OCI-LY1 (cell line): Measurements from ENCODE around the gene CHMP3.

ENCODE experiments used
- H2AFZ ChIP-seq: fragments of 200-600 bp; sonication (generic), shearing (Covaris generic); 2 replicates; pipeline ENCODE4 v1.6.0; 2014; ENCODE audit warnings: antibody characterized with exemption, mild to moderate bottlenecking, low read length
- H3F3A ChIP-seq: fragments of 200-600 bp; sonication (generic), shearing (Covaris generic); 2 replicates; pipeline ENCODE4 v1.6.0; 2014; ENCODE audit warnings: mild to moderate bottlenecking, antibody characterized with exemption, low read length, moderate library complexity; ENCODE audit not compliant: insufficient read depth
- H3K27ac ChIP-seq: fragments of 200-600 bp; sonication (generic); 2 replicates; pipeline ENCODE4 v1.5.1; 2014; ENCODE audit warnings: low read length, mixed run types, mild to moderate bottlenecking, low read depth; ENCODE audit not compliant: poor library complexity, severe bottlenecking
- H3K27me3 ChIP-seq: fragments of 200-600 bp; sonication (generic); 2 replicates; pipeline ENCODE4 v1.6.0; 2014; ENCODE audit warnings: antibody characterized with exemption, mild to moderate bottlenecking, low read length, moderate library complexity; ENCODE audit not compliant: insufficient read depth
- H3K36me3 ChIP-seq: fragments of 200-600 bp; sonication (generic); 2 replicates; pipeline ENCODE4 v1.6.1; 2014; ENCODE audit warnings: mild to moderate bottlenecking, antibody characterized with exemption, low read length, moderate library complexity, mixed read lengths; ENCODE audit not compliant: insufficient read depth
- H3K4me1 ChIP-seq: fragments of 200-600 bp; sonication (generic); 2 replicates; pipeline ENCODE4 v1.5.1; 2014; ENCODE audit warnings: mild to moderate bottlenecking, low read length, moderate library complexity; ENCODE audit not compliant: insufficient read depth, severe bottlenecking
- H3K4me2 ChIP-seq: fragments of 200-600 bp; sonication (generic), shearing (Covaris generic); 2 replicates; pipeline ENCODE4 v1.6.1; 2014; ENCODE audit warnings: low read length
- H3K4me3 ChIP-seq: fragments of 200-600 bp; sonication (generic); 2 replicates; pipeline ENCODE4 v1.5.1; 2014; ENCODE audit warnings: low read length, low read depth, mild to moderate bottlenecking, mixed read lengths; ENCODE audit not compliant: poor library complexity, severe bottlenecking
- H3K79me2 ChIP-seq: fragments of 200-600 bp; shearing (Covaris generic); 2 replicates; pipeline ENCODE4 v1.6.1; 2016; ENCODE audit warnings: mixed run types, low read length, mixed read lengths; ENCODE audit not compliant: insufficient read depth
- H3K9ac ChIP-seq: fragments of 200-600 bp; sonication (generic), shearing (Covaris generic); 2 replicates; pipeline ENCODE4 v1.6.1; 2014; ENCODE audit warnings: mild to moderate bottlenecking, low read length, mixed read lengths
- H3K9me2 ChIP-seq: fragments of 200-600 bp; sonication (generic), shearing (Covaris generic); 2 replicates; pipeline ENCODE4 v1.6.1; 2014; ENCODE audit warnings: low read depth, mild to moderate bottlenecking, low read length, mixed read lengths
- H3K9me3 ChIP-seq: fragments of 200-600 bp; shearing (Covaris generic); 2 replicates; pipeline ENCODE4 v1.6.1; 2014; ENCODE audit warnings: low read length, mixed read lengths
- H4K20me1 ChIP-seq: fragments of 200-600 bp; sonication (generic), shearing (Covaris generic); 2 replicates; pipeline ENCODE4 v1.6.0; 2016; ENCODE audit warnings: mild to moderate bottlenecking, low read length; ENCODE audit not compliant: insufficient read depth
- EZH2 ChIP-seq: fragments of 200-600 bp; sonication (generic), shearing (Covaris generic); IDR thresholded peaks from 2 replicates; pipeline ENCODE4 v1.8.0; 2017; ENCODE audit warnings: borderline replicate concordance, mixed run types, mild to moderate bottlenecking, antibody characterized with exemption, low read length, moderate library complexity, mixed read lengths
- TF ChIP-seq, protein P1 (sequence below): fragments of 200-600 bp; sonication (generic), shearing (Covaris generic); IDR thresholded peaks from 2 replicates; pipeline ENCODE4 v1.5.1; 2017; ENCODE audit warnings: mild to moderate bottlenecking, antibody characterized with exemption, low read length, moderate library complexity, mixed read lengths

CHMP3 gene

DNA sequence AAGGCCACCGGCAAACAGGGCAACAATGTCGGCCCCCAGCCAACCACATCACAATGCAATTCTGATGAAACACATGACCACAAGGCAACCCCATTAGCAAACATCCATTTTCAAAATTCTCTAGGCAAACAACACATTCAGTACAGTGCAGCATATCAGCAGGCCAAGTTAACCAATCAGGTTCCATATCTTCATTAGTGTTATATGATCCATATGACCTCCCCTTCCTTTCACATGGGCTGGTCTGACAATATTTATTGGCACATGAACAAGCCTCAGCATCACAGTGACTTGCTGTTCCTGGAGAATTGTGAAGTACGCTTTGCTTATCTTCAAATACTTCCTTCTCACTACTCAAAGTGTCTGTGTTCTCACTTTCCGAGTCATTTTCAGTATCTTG is 40.7 kb upstream of the CHMP3 start:
- H3K79me2 ChIP-seq, result no peaks in the 10 kb centered on the region
- H3K4me2 ChIP-seq, result no peak overlapping the region
- no peak for TF ChIP-seq EZH2
- TF ChIP-seq, protein P1, sequence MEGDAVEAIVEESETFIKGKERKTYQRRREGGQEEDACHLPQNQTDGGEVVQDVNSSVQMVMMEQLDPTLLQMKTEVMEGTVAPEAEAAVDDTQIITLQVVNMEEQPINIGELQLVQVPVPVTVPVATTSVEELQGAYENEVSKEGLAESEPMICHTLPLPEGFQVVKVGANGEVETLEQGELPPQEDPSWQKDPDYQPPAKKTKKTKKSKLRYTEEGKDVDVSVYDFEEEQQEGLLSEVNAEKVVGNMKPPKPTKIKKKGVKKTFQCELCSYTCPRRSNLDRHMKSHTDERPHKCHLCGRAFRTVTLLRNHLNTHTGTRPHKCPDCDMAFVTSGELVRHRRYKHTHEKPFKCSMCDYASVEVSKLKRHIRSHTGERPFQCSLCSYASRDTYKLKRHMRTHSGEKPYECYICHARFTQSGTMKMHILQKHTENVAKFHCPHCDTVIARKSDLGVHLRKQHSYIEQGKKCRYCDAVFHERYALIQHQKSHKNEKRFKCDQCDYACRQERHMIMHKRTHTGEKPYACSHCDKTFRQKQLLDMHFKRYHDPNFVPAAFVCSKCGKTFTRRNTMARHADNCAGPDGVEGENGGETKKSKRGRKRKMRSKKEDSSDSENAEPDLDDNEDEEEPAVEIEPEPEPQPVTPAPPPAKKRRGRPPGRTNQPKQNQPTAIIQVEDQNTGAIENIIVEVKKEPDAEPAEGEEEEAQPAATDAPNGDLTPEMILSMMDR, result no peak
- no peak overlapping the region for H3K9ac ChIP-seq
- no peak overlapping the region for H3K27ac ChIP-seq
- H3K27me3 ChIP-seq, result no peaks in the 10 kb centered on the region
- no peaks in the 10 kb centered on the region for H4K20me1 ChIP-seq
- H3K9me2 ChIP-seq, result no peaks in the 10 kb centered on the region
- H3K9me3 ChIP-seq, result no peaks in the 10 kb centered on the region
- H3K4me3 ChIP-seq, result no peak overlapping the region
- no peaks in the 10 kb centered on the region for H3K4me1 ChIP-seq
- H2AFZ ChIP-seq, result no peak overlapping the region
- H3K36me3 ChIP-seq, result peaks cover 19% of the 10 kb centered on the region; the same call in 1 of the 2 replicates
- no peaks in the 10 kb centered on the region for H3F3A ChIP-seq

DNA sequence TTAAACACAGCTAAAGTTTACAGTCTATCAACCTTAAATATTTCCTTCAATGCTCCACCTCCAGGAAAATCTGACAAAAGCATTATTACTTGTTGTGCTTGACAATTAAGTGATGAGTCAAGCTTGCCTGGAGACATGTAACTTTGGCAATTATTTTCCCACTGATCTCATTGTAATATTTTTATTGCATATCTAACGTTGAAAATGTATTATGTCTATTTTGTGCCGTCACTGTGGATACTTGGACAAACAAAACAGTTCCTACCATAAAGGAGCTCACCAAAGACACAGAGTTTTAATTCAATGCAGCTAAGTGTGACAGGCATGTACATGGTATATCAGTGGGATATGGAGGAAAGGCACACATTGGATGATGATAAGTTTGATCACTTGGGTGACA is 35.7 kb upstream of the CHMP3 start:
- H3K9me3 ChIP-seq, result no peaks in the 10 kb centered on the region
- H3K36me3 ChIP-seq, result peaks cover 2% of the 10 kb centered on the region; the same call in 1 of the 2 replicates
- no peak overlapping the region for H2AFZ ChIP-seq
- no peaks in the 10 kb centered on the region for H3F3A ChIP-seq
- H3K27ac ChIP-seq, result no peak overlapping the region
- no peaks in the 10 kb centered on the region for H4K20me1 ChIP-seq
- TF ChIP-seq, protein P1, result no peak
- TF ChIP-seq EZH2, result no peak
- H3K4me1 ChIP-seq, result no peaks in the 10 kb centered on the region
- no peaks in the 10 kb centered on the region for H3K27me3 ChIP-seq
- no peak overlapping the region for H3K9ac ChIP-seq
- no peaks in the 10 kb centered on the region for H3K79me2 ChIP-seq
- H3K4me3 ChIP-seq, result no peak overlapping the region
- no peak overlapping the region for H3K4me2 ChIP-seq
- H3K9me2 ChIP-seq, result no peaks in the 10 kb centered on the region

GRCh38 chr2:86596118-86596517 is 32.9 kb upstream of the CHMP3 start:
- Histone ChIP-seq H3K4me2 (no peak overlapping the region), H3K27ac (no peak overlapping the region), H3K9ac (no peak overlapping the region), H3K27me3 (no peaks in the 10 kb centered on the region), H3K79me2 (no peaks in the 10 kb centered on the region), H4K20me1 (no peaks in the 10 kb centered on the region), H3K36me3 (no peaks in the 10 kb centered on the region), H3K4me3 (no peak overlapping the region), H2AFZ (no peak overlapping the region), H3F3A (no peaks in the 10 kb centered on the region), H3K9me3 (no peaks in the 10 kb centered on the region), H3K9me2 (no peaks in the 10 kb centered on the region), H3K4me1 (no peaks in the 10 kb centered on the region)
- no peak for TF ChIP-seq EZH2
- TF ChIP-seq, protein P1, result no peak
